Cardiac muscle cell (in vitro differentiated cells and primary cell): ENCODE measurements around the gene PPP1R14B. TPM values are rescaled to one million over a fixed set of nuclear protein-coding genes. Genes with fewer than 3 reads are reported as not detected.
"Not testable (repeated sequence)": the region's sequence is repeated elsewhere in the genome, so short reads cannot be mapped to it uniquely, and the experiment has no call there.

Experiments
- DNase-seq, 2 donors: peaks; one replicate each; pipeline versions ENCODE4 v3.0.0 to v3.0.0-alpha.2; 2010 to 2017; ENCODE audit warnings: low read depth in 1 of 2, low spot score in 1 of 2
- H3K27ac ChIP-seq: fragments of 200-600 bp; sonication (generic); 2 replicates; pipeline ENCODE4 v1.5.1; 2016
- H3K27me3 ChIP-seq: fragments of 200-600 bp; sonication (generic); 2 replicates; pipeline ENCODE4 v1.6.0; 2016; ENCODE audit warnings: control low read depth
- H3K36me3 ChIP-seq: fragments of 200-600 bp; sonication (generic); 2 replicates; pipeline ENCODE4 v1.5.1; 2016; ENCODE audit warnings: control low read depth
- H3K4me1 ChIP-seq: fragments of 200-600 bp; sonication (generic); 2 replicates; pipeline ENCODE4 v1.8.1; 2017; ENCODE audit warnings: low read depth, mild to moderate bottlenecking, mixed run types
- H3K4me3 ChIP-seq: fragments of 200-600 bp; sonication (generic); 2 replicates; pipeline ENCODE4 v1.5.1; 2016; ENCODE audit warnings: mild to moderate bottlenecking
- H3K9me3 ChIP-seq: fragments of 200-600 bp; sonication (generic); 2 replicates; pipeline ENCODE4 v1.5.1; 2017; ENCODE audit warnings: low read depth, mild to moderate bottlenecking, control low read depth
- polyA plus RNA-seq: library from polyadenylated mRNA; unstranded; fragments of >200 nt; fragmentation: Nextera tagmentation; extraction: Ambion mirVana; gene quantifications from 2 replicates; pipeline ENCODE4 v1.2.1, GENCODE V29; 2016
- total RNA-seq: library from RNA; depleted of rRNA; stranded (reverse); fragments of >200 nt; gene quantifications from 2 replicates; pipeline ENCODE4 v1.2.3, GENCODE V29; 2016
- TF ChIP-seq, protein P1 (sequence below): IDR thresholded peaks from 2 replicates; pipeline ENCODE4 v1.5.1; 2012; ENCODE audit warnings: low read depth, mild to moderate bottlenecking, low read length

Gene PPP1R14B
- total and polyA plus RNA-seq, 2 experiments from 2014 or later = 220 to 288 TPM

GRCh38 chr11:64247729-64248531 lies 1.2 kb upstream of the PPP1R14B start:
- H3K9me3 ChIP-seq = no peaks in the 10 kb centered on the region
- DNase-seq = no peak
- H3K4me1 ChIP-seq = peaks cover 5% of the 10 kb centered on the region
- H3K27me3 ChIP-seq = no peaks in the 10 kb centered on the region
- no peaks in the 10 kb centered on the region for H3K36me3 ChIP-seq
- H3K4me3 ChIP-seq = peak overlapping the region; percentile 48
- no peak overlapping the region for H3K27ac ChIP-seq
- TF ChIP-seq, protein P1, sequence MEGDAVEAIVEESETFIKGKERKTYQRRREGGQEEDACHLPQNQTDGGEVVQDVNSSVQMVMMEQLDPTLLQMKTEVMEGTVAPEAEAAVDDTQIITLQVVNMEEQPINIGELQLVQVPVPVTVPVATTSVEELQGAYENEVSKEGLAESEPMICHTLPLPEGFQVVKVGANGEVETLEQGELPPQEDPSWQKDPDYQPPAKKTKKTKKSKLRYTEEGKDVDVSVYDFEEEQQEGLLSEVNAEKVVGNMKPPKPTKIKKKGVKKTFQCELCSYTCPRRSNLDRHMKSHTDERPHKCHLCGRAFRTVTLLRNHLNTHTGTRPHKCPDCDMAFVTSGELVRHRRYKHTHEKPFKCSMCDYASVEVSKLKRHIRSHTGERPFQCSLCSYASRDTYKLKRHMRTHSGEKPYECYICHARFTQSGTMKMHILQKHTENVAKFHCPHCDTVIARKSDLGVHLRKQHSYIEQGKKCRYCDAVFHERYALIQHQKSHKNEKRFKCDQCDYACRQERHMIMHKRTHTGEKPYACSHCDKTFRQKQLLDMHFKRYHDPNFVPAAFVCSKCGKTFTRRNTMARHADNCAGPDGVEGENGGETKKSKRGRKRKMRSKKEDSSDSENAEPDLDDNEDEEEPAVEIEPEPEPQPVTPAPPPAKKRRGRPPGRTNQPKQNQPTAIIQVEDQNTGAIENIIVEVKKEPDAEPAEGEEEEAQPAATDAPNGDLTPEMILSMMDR = no peak

- H3K9me3 ChIP-seq, H3K27me3 ChIP-seq, H3K27ac ChIP-seq, H3K4me1 ChIP-seq, DNase-seq, H3K36me3 ChIP-seq: not testable (repeated sequence)
- peak overlapping the region; percentile 48 for H3K4me3 ChIP-seq
These were observed 197 bp downstream of the PPP1R14B start for GRCh38 chr11:64246621-64246870.

- DNase-seq = peak in 1 of 2 donors; percentile 79
- peaks cover 5% of the 10 kb centered on the region for H3K4me1 ChIP-seq
- H3K4me3 ChIP-seq = peak overlapping the region; percentile 48
- TF ChIP-seq, protein P1 = no peak
- no peaks in the 10 kb centered on the region for H3K36me3 ChIP-seq
- H3K9me3 ChIP-seq = no peaks in the 10 kb centered on the region
- no peaks in the 10 kb centered on the region for H3K27me3 ChIP-seq
- peak overlapping the region; percentile 38 for H3K27ac ChIP-seq
These were observed 734 bp downstream of the PPP1R14B start for GRCh38 chr11:64245797-64246620.

GRCh38 chr11:64245401-64245796 lies 1.3 kb downstream of the PPP1R14B start:
- H3K27ac ChIP-seq = peak overlapping the region; percentile 26
- H3K27me3 ChIP-seq = no peaks in the 10 kb centered on the region
- TF ChIP-seq, protein P1 = no peak
- peak overlapping the region; percentile 48 for H3K4me3 ChIP-seq
- no peak for DNase-seq
- H3K9me3 ChIP-seq = no peaks in the 10 kb centered on the region
- peaks cover 5% of the 10 kb centered on the region for H3K4me1 ChIP-seq
- no peaks in the 10 kb centered on the region for H3K36me3 ChIP-seq

GRCh38 chr11:64244966-64245365 lies 1.8 kb downstream of the PPP1R14B start:
- TF ChIP-seq, protein P1 = no peak
- no peak for DNase-seq
- Histone ChIP-seq H3K4me3 (no peak overlapping the region), H3K36me3 (no peaks in the 10 kb centered on the region), H3K9me3 (no peaks in the 10 kb centered on the region), H3K4me1 (peaks cover 9% of the 10 kb centered on the region), H3K27ac (peak overlapping the region; percentile 26), H3K27me3 (no peaks in the 10 kb centered on the region)

DNA sequence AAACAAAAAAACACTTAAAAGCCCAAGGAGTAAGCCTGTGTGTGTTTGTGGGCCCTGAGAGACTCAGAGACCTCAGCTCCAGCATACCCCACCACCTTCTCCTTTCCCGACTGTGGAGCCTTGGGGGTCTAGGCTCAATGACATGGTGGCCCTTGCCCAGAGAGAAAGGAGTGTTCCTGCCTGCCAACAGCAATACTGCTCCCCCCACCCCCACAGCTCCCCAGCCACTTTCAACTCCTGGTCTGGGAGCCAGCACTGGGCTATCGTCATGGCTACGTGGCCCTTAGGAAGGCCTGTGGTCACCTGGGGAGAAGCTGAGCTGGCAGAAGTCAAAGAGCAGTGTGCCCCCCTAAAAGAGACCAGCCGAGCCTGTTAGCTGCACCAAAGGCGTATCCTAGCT lies 2.6 kb downstream of the PPP1R14B start:
- H3K4me1 ChIP-seq = peaks cover 11% of the 10 kb centered on the region
- H3K9me3 ChIP-seq = no peaks in the 10 kb centered on the region
- H3K4me3 ChIP-seq = no peak overlapping the region
- H3K27ac ChIP-seq = no peak overlapping the region
- TF ChIP-seq, protein P1 = no peak
- DNase-seq = no peak
- H3K27me3 ChIP-seq = no peaks in the 10 kb centered on the region
- no peaks in the 10 kb centered on the region for H3K36me3 ChIP-seq
